WERI-Rb-1 (cell line): Measurements from ENCODE around the gene PTPN11.
"Not testable (repeated sequence)": the region's sequence is repeated elsewhere in the genome, so short reads cannot be mapped to it uniquely, and the experiment has no call there.

Source experiments
- DNase-seq: peaks from one replicate; pipeline ENCODE4 v3.0.0-alpha.2; 2020
- H3K27ac ChIP-seq: fragments of 250-450 bp; sonication (Bioruptor Pico); 2 replicates; pipeline ENCODE4 v1.5.1; 2020; ENCODE audit warnings: mild to moderate bottlenecking, moderate library complexity
- H3K27me3 ChIP-seq: fragments of 250-450 bp; sonication (Bioruptor Pico); 2 replicates; pipeline ENCODE4 v1.5.1; 2021; ENCODE audit warnings: mild to moderate bottlenecking, low read depth, moderate library complexity; ENCODE audit not compliant: insufficient read depth, severe bottlenecking
- H3K36me3 ChIP-seq: fragments of 250-450 bp; sonication (Bioruptor Pico); 2 replicates; pipeline ENCODE4 v1.5.1; 2020; ENCODE audit warnings: mild to moderate bottlenecking, moderate library complexity
- H3K4me3 ChIP-seq: 2 replicates; pipeline ENCODE4 v1.5.1; 2011; ENCODE audit warnings: low read depth, mild to moderate bottlenecking, control low read depth, low read length
- H3K9me3 ChIP-seq: fragments of 250-450 bp; sonication (Bioruptor Pico); 2 replicates; pipeline ENCODE4 v1.5.1; 2021; ENCODE audit warnings: mild to moderate bottlenecking, moderate library complexity; ENCODE audit not compliant: severe bottlenecking
- CTCF ChIP-seq: IDR thresholded peaks from 2 replicates; pipeline ENCODE4 v1.5.1; 2011; ENCODE audit warnings: low read depth, mild to moderate bottlenecking, control low read depth, inconsistent platforms, low read length

PTPN11 gene

GRCh38 chr12:112456029-112456428, 37.3 kb downstream of the PTPN11 start:
- Histone ChIP-seq H3K9me3 (no peaks in the 10 kb centered on the region), H3K27me3 (no peaks in the 10 kb centered on the region), H3K4me3 (no peak overlapping the region), H3K27ac (no peak overlapping the region), H3K36me3 (peaks cover 51% of the 10 kb centered on the region)
- no peak for TF ChIP-seq CTCF
- DNase-seq: no peak

- H3K27me3 ChIP-seq, H3K4me3 ChIP-seq, DNase-seq, H3K27ac ChIP-seq, H3K9me3 ChIP-seq: not testable (repeated sequence)
- H3K36me3 ChIP-seq: peaks cover 42% of the 10 kb centered on the region
Measured at GRCh38 chr12:112457142-112457541, 38.4 kb downstream of the PTPN11 start.

GRCh38 chr12:112458330-112458729, 39.6 kb downstream of the PTPN11 start:
- TF ChIP-seq CTCF: no peak
- H3K9me3 ChIP-seq: no peaks in the 10 kb centered on the region
- H3K36me3 ChIP-seq: peaks cover 37% of the 10 kb centered on the region
- no peaks in the 10 kb centered on the region for H3K27me3 ChIP-seq
- no peak for DNase-seq
- no peak overlapping the region for H3K27ac ChIP-seq
- H3K4me3 ChIP-seq: no peak overlapping the region

GRCh38 chr12:112458751-112459150, 40.0 kb downstream of the PTPN11 start:
- DNase-seq: no peak
- H3K4me3 ChIP-seq: no peak overlapping the region
- no peaks in the 10 kb centered on the region for H3K27me3 ChIP-seq
- H3K9me3 ChIP-seq: no peaks in the 10 kb centered on the region
- H3K27ac ChIP-seq: no peak overlapping the region
- TF ChIP-seq CTCF: no peak
- H3K36me3 ChIP-seq: peaks cover 35% of the 10 kb centered on the region

GRCh38 chr12:112463478-112463877, 44.7 kb downstream of the PTPN11 start:
- DNase-seq: no peak
- Histone ChIP-seq H3K9me3 (no peaks in the 10 kb centered on the region), H3K27ac (no peak overlapping the region), H3K4me3 (no peak overlapping the region), H3K27me3 (no peaks in the 10 kb centered on the region), H3K36me3 (no peaks in the 10 kb centered on the region; the same call in none of the 2 replicates)
- TF ChIP-seq CTCF: no peak

- H3K4me3 ChIP-seq: no peak overlapping the region
- no peak overlapping the region for H3K27ac ChIP-seq
- DNase-seq: no peak
- no peaks in the 10 kb centered on the region; the same call in none of the 2 replicates for H3K36me3 ChIP-seq
- H3K27me3 ChIP-seq: no peaks in the 10 kb centered on the region
- no peaks in the 10 kb centered on the region for H3K9me3 ChIP-seq
- no peak for TF ChIP-seq CTCF
Measured at GRCh38 chr12:112464605-112465004, 45.9 kb downstream of the PTPN11 start.
